DMS79 treated with DMSO at 0.1 percent for 48 hours (cell line): ENCODE results near the gene IZUMO4.

Experiments used
- DNase-seq: peaks from one replicate; lab custom pipeline; 2025; lab: John Stamatoyannopoulos, UW

IZUMO4 gene

DNA sequence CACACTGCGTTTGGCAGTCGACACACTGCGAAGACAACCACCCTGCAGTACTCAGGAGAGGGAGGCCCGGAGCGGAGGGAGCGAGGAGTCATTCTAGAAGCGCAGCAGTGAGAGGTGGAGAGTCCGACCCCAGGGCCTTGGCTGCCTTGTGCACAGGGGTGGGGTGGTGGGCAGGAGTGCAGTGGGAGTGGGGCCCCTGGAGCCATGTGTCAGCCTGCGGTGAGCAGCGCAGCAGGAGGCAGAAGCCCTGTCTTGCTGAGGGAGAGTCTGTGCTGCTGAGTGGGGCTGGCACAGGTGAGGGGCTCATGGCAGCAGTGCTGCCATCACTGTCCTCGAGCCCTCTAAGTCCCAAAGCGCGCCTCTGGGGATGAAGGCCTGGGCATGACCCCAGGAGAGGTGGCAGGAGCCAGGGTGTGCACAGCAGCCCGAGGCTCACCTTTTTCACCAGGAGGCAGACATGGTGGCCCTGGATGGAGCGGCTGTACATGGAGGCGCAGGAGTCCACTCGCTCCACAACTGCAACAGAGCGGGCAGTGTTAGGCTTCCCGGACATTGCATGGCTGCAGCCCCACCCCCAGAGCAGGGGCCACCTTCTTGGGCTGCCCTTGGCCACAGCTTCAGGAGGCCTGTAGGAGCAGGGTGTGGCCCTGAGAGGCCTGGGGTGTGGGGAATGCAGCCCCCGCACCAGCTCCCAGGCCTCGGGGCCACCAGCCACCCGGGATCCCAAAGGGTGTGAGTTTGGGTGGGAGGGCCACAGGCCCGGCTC is 11.7 kb downstream of the IZUMO4 start:
- DNase-seq = no peak

DNA sequence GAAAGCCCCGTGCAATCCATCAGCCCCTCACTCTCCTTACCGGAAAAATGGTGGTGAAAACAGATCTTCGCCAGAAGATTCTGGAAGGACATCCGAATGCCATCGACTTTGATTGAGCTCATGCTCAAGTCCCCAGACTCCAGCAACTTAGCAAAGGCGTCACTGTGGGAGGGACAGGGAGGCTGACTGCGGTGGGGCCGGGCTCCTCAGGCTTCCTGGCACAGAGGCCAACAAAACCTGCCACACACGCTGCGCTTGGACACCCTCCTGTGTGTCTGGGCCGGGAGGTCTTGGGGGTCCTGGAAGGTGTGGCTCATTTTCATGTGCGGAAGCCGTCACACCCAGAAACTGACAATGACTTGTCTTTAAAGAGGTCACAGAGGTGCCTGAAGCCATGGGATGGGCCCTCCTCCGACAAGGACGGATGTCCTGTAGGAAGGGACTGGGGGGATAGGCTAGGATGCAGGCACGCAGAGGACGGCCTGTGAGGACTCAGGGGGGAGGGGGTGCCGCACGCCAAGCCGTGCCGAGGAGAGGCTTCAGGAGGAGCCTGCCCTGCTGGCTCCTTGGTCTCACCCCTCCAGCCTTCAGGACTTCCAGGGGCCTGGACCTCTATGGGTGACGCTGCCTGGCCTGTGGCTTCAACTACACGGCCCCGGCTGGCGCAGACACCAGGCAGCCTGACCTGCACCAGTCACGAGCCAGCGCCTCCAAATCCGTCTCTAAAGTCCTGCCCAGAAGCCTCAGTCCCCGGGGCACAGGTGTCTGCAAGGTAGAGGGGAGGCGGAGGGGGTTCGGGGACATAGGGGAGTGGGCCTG is 12.5 kb downstream of the IZUMO4 start:
- no peak for DNase-seq

- no peak for DNase-seq
Observed at GRCh38 chr19:2110822-2111221, 14.1 kb downstream of the IZUMO4 start.

DNA sequence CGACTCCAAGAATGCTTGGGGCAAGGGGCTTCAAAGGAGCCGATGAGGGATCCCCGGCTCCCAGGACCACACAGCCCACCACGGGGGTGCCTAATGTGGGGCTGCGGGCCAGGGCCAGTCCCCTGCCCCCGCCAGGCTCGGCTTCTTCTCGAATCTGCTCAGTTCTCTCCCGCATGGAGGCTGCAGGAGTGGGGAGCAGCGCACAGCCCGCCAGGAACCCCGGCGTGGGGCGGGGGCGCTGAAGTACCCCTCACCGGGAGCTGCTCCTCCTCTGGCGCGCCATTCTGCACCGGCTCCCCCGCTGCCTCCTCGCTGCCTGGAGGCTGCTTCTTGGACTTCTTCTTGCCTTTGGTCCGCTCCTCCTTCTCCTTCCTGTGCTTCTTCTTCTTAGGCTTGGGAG is 14.7 kb downstream of the IZUMO4 start:
- DNase-seq = no peak

GRCh38 chr19:2111886-2112285 is 15.2 kb downstream of the IZUMO4 start:
- no peak for DNase-seq

DNA sequence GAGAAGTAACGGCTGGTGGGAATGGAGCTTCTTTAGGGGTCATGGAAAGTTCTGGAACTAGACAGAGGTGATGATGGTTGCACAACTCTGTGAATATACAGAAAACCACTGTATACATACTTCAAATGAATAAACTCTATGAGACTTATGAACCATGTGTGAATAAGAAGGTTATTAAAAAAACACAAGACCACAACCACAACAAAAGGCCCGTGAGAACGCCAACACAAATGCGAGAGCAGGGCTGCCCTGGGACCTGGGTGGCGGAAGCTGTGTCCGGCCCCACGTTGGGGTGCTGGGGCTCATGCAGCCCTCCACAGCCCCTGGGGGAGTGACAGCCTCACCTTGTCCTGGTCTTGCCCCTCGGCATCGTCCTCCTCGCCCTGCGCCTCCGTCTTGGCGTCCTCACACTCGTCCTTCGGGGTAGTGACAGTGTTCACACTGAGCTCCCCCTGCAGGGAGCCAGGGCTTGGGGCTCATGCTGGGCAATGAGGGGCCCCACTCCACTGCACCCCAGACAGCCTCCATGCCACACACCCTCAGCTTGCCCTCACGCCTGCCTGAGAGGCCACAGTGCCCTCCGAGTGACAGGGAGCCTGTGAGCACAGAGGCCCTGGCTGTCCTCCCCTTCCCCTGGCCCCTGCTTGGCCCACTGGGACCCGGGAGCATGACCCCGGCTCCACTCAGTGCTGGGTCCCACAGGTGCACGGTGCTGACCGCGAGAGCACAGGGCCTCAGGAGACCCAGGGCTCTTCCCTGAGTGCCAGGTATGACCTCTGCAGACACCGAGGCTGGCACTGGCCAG is 16.0 kb downstream of the IZUMO4 start:
- no peak for DNase-seq

DNA sequence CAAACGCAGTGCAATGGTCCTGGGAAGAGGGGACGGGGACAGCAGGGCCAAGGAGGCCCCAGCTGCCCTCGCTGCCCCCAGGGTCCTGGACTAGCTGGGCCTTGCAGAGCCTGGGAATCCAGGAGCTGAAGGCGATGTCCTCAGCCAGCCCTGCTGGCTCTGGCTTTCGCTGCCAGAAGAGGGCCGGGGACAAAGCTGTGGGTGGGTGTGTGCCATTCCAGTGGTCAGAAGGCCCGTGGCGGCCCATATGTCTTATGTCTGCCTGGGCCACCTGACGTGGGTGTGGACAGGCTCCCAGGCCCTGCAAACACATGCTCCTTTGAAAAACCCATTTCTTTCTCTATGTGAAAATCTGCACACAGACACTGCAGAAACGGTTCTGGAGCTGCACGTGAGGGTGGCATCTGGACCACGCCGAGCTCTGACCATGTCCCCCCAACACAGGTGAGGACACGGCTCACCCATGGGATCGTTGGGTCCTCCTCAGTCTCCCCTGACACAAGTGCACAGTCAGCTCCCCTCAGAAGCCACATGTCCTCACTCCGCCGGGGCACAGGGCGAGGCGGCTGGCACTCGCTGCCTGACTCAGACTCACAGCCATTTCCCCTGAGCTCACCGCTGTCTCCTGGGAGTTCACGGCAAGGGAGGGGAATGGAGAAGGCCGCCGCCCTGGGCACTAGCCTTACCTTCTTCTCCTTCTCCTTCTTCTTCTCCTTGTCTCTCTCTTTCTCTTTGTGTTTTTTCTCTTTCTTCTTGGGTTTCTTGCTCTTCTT is 16.9 kb downstream of the IZUMO4 start:
- DNase-seq = no peak

GRCh38 chr19:2114218-2114617 is 17.5 kb downstream of the IZUMO4 start:
- no peak for DNase-seq

- no peak for DNase-seq
Observed at GRCh38 chr19:2114821-2115220, 18.1 kb downstream of the IZUMO4 start.

GRCh38 chr19:2115324-2115723 is 18.6 kb downstream of the IZUMO4 start:
- no peak for DNase-seq

GRCh38 chr19:2115911-2116426 is 19.3 kb downstream of the IZUMO4 start:
- no peak for DNase-seq

DNA sequence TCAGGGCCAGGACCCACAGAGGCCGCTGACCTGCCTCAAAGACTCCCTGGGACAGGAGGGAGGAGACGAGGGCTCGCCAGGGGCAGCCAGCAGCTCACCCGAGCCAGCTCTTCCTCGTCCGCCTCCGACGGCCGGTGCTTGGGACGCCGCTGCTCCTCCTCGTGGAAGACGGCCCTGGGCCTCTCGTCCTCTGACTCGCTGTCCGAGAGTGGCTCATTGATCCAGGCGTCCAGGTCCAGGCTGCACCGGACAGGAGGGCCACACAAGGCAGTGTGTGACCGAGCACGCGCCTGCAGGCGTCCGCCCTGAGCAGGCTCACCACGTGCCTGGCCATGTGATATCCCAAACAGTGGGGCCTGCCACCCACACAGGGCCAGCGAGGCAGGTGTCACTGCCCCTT is 19.8 kb downstream of the IZUMO4 start:
- DNase-seq = no peak

GRCh38 chr19:2117215-2117960 is 20.7 kb downstream of the IZUMO4 start:
- DNase-seq = no peak

- DNase-seq = no peak
Observed at GRCh38 chr19:2118438-2118837, 21.7 kb downstream of the IZUMO4 start.

DNA sequence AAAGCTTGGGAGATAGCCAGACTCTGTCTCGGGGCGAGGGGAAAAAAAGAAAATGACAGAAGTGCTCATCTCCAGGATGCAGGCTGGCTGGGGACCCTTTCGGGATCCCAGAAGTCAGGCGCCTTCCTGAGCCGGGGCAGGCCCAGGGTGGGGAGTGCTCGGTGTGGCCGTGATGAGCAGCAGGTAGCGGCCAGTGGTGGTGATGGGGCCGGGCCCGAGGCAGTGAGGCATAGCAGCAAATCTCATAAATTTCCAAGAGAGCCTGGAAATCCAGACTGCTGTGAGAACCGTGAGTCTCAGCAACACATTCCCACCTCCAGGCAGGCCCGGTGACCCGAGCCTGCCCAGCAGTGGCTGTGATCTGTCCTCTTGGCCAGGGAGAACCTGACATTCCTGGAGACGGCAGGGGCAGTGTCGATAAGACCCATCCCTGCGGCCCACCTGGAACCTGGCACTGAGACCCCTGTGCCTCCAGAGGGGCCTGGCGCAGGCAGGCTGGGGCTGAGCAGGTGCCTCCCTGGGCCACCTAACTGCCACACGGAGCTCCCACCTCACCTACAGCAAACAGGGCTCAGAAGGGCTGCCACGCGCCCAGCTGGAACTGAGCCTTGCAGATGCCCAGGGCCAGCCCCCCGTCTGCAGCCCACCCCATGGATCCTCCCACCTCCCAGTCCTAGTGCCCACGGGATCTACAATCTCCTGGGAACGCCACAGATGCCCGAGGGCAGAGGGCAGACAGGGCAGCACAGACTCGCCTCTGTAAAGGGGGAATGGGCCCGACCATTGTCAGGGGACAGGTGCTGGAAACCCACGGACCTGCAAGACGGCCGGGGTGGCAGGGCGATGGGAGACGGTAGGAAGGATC is 23.4 kb downstream of the IZUMO4 start:
- no peak for DNase-seq

DNA sequence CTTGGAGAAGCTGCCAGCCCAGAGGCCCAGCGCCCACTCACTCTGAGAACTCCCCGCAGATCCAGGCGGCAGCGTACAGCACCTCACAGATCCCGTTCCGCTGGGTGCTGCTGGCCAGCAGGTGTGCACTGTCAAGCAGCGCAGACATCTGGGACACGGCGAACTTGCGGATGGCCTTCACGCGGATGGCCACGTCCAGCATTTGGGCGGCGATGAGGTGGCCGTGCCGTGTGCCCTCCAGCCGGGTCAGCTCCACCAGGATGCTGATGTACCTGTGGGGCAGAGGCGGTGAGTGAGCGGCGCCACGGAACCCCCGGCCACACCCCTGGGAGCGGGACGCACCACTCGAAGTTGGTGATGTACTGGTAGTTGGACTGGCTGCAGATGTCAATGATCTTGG is 24.1 kb downstream of the IZUMO4 start:
- no peak for DNase-seq

DNA sequence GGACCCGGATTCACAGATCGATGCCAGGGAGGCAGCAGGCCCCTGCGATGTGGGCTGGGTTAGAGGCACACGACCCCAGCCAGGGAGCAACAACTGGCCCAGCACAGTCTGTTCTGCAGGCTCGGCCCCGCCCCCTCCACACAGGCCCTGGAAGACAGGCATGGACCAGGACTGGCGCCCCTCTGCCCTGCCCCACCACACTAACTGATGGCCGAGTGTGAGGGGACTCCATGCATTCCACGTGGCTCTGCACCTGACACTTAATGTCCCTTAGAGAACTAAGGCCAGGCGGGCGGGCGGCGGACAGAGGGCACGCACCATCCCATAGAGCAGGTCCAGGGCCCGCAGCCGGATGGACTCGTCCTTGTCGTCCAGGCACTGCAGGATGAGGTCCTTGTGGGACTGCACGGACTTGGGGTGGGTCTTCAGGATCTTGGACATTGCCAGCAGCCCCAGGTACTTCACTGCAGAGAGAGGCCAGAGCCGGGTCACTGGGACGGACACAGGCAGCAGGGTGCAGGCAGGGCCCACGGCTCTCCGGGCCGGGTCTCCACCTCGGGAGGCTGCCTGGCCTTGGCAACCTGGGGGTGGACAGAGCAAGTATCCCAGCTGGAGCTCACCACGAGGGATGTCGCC is 24.8 kb downstream of the IZUMO4 start:
- no peak for DNase-seq

DNA sequence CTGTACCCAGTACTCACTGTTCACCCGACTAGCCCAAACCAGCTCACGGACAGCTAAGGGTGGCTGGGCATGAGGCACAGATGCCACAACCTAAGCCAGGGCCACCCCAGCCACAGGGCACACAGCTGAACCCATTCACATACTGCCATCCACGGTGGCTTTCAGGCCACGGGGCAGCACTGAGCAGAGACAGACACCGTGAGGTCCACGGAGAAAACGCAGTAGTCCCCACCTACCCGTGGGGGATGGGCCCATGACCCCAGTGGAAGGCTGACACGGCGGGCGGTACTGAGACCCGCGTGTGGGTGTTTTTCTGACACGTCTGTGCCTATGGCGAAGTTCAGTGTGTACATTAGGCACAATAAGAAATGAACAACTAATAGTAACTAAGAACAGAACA is 25.5 kb downstream of the IZUMO4 start:
- DNase-seq = no peak

GRCh38 chr19:2122982-2123381 is 26.3 kb downstream of the IZUMO4 start:
- no peak for DNase-seq
